NCI-H69 (cell line): ENCODE results near the gene SLC15A1.

Source experiments
- DNase-seq: peaks from one replicate; lab custom pipeline; 2025; lab: John Stamatoyannopoulos, UW

Gene SLC15A1

DNA sequence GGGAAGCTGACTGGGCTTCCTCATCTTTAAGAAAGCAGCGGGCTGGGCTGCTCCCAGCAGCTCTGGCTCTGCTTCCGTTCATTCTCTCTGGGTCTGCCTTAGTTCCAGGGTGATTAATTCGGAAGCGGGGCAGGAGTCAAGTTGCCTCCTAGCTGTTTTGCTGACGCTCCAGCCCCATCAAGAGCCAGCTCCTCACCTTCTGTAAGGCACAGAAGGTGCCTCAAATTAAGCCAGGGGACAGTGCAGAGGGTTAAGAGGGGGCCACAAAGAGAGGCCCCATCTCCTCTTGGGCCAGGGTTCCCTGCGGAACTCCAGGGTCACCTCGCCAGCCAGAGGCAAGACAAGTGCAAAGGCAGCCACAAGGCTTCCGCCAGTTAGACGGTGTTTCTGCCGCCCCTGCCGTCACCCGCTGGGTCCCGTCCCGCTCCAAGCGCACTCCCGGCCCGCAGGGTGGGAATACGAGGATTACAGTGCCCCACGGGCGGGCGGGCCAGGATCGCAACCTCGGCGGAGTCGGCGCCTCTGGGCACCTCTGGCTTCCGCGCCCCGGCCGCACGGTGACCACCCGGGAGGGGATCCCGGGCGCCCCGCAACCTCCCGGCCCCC, 508 bp downstream of the SLC15A1 start:
- peak; percentile 41 for DNase-seq

DNA sequence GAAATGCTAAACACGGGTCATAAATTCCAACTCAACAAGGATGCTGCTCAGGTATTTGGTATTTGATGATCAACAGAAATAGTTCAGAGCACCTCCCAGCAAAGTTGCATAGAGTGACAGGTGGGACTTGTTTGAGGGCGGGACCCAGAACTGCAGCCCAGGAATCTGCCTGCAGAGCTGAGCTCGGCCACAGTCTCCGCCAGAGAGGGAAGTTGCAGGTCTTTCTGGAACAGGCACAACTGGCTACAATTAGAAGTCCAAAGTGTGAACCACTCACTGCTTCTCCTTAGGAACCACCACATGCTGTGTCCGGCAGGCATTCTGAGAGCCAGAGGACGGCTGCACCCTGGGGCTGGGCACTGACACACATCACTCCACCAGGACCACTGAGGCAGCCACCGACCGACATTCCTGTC, 1.1 kb downstream of the SLC15A1 start:
- DNase-seq, result peak; percentile 31

DNA sequence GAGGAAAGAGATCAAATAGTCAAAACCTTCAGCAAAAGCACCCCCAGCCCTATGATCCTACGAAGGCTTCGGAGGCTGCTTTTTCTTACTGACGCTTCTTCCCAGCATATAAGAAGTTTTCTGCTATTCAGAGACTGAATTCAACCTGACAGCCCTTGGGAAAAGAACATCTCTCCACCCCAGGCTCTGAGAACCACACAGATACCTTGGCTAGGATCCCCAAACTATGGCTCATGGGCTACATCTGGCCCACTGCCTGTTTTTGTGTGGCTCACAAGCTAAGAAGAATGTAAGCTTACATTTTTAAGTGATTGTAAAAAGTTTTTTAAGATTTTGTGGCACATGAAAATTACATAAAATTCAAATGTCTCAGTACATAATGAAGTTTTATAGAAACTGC, 3.0 kb downstream of the SLC15A1 start:
- no peak for DNase-seq

- no peak for DNase-seq
These were observed 5.5 kb downstream of the SLC15A1 start for GRCh38 chr13:98746968-98747367.

- no peak for DNase-seq
These were observed 9.1 kb downstream of the SLC15A1 start for GRCh38 chr13:98743377-98743776.

GRCh38 chr13:98742961-98743360, 9.5 kb downstream of the SLC15A1 start:
- DNase-seq, result no peak

- peak; percentile 69 for DNase-seq
These were observed 10.6 kb downstream of the SLC15A1 start for GRCh38 chr13:98741741-98742435.

GRCh38 chr13:98740131-98740530, 12.3 kb downstream of the SLC15A1 start:
- DNase-seq, result no peak

- no peak for DNase-seq
These were observed 13.5 kb downstream of the SLC15A1 start for GRCh38 chr13:98738993-98739392.

DNA sequence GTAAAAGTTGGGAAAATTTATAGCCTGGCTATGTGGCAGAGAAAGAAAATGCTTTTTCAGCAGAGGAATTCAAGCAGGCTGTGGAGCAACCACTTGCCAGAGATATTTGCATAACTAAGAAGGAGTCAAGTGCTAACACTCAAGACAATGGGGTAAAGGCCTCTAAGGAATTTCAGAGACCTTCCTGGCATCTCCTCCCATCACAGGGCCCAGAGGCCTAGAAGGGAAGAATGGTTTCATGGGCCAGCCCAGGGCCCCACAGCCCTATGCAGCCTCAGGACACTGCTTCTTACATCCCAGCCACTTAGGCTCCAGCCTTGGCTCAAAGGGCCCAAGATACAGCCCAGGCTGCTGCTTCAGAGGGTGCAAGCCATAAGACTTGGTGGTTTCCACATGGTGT, 14.3 kb downstream of the SLC15A1 start:
- no peak for DNase-seq

DNA sequence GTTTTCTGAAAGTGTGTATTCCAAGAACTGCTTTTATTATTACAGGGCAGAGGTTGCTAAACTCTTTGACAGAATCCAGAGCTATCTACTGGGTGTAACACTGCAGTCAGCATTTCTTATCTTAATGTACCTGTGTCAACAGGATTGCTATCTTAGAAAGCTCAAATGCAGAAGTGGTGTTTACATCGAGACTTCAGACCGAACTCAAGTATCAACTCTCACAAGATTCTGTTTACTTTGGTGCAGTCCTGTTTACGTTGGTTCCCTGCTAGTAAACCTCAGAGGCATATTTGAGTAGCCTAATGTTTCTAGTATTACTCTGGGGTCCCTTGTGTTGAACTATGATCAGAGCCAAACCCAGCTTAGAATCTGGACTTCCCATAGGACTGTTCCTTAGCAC, 20.5 kb downstream of the SLC15A1 start:
- DNase-seq, result no peak

DNA sequence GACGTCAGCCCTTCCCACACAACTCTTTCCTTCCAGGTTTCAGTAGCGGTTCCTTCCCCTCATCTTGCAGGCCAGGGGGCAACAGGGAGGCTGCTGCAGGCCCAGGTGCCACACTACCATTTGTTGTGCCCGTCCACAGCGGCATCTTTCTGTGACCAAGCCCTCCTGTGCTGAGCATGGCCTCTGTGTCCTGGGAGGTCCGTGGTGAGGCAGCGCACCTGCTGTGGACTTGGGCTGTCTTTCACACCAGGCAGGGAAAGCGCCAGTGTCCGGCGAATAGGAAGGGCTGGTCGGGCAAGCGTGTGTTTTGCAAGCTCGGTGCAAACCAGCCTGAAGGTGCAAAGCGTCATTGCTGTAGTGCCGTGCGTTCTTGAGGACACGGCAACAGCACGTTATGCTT, 21.4 kb downstream of the SLC15A1 start:
- DNase-seq, result no peak

DNA sequence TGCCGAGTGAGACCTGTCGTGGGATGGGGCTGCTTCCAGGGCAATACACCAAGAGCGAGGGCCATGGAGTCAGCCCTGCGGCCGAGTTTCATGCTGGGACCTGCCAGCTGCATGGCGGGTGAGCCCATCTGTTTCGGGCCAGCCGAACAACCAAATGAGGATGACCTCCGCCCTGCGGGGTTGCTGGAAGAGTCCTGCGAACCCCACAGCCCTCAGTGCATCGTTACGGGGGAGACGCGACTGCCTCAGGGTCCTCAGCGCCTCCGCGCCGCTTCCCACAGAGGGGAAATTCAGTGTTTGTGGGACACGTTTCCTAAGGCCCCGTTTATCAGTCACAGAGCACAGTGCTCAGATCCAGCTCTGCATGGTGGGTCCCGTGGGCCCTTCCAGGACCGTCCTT, 22.0 kb downstream of the SLC15A1 start:
- DNase-seq, result no peak

- DNase-seq, result no peak
These were observed 22.8 kb downstream of the SLC15A1 start for GRCh38 chr13:98729658-98730057.

GRCh38 chr13:98722958-98723357, 29.5 kb downstream of the SLC15A1 start:
- DNase-seq, result no peak

DNA sequence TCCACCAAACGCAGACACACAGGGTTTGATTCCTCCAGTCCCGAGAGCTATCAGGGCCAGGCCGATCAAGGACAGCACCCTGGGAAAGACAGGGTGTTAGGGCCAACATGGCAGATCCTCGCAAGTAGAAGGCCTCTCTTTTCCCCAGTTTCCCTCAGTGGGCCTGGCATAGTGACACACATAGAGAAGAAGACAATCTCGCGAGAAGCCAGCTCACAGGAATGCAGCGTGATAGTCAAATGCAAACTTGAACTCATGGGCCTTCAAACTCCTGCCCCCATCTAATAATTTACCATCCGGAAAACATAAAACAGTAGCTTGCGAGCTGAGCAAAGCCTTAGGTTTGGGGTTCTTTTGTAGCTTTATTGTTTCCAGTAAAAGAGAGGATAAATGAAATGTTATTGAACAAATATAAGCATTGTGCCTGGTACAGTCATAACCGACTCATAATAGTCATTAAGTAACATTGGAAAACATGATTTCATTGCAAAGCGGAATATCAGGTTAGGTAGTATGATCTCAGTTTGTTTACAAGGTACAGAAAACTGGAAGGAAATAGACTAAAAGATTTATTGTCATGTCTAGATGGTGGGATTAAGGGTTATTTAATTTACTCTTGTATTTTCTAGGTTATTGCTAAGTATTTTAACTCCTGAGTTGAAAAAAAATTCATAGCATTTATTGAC, 30.5 kb downstream of the SLC15A1 start:
- DNase-seq, result no peak

GRCh38 chr13:98719527-98720250, 32.8 kb downstream of the SLC15A1 start:
- no peak for DNase-seq

DNA sequence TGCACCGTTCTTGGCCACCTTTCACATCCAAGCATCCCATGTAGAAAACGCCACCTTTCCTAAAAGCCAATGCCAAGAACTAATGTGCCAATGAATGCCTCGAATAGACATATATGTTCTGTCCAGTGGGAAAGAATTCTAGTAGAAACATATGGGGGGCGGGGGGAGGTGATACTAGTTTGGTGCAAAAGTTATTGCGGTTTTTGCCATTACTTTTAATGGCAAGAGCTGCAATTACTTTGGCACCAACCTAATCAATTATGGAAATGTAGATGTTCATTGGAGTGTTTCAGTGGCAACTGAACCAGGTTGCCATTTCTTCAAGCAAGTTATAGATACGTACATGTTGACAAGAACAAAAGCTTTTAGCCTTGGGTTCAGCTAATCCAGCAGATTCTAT, 34.6 kb downstream of the SLC15A1 start:
- DNase-seq, result no peak

GRCh38 chr13:98717256-98717655, 35.2 kb downstream of the SLC15A1 start:
- DNase-seq, result no peak

- no peak for DNase-seq
These were observed 42.0 kb downstream of the SLC15A1 start for GRCh38 chr13:98710521-98710920.

- DNase-seq, result no peak
These were observed 45.0 kb downstream of the SLC15A1 start for GRCh38 chr13:98707281-98707999.
